ENCODE data around the gene KRT12.
"Not testable (repeated sequence)": the region's sequence is repeated elsewhere in the genome, so short reads cannot be mapped to it uniquely, and the experiment has no call there.

The KRT12 gene

GRCh38 chr17:40883626-40884334 is 16.8 kb upstream of the KRT12 start:
- no peak for DNase-seq

GRCh38 chr17:40883031-40883430 is 16.0 kb upstream of the KRT12 start:
- DNase-seq: no peak

- no peak for DNase-seq
Observed at GRCh38 chr17:40879026-40879425, 12.0 kb upstream of the KRT12 start.

GRCh38 chr17:40878044-40878443 is 11.0 kb upstream of the KRT12 start:
- DNase-seq: no peak

GRCh38 chr17:40873801-40874200 is 6.8 kb upstream of the KRT12 start:
- DNase-seq: no peak

- no peak for DNase-seq
Observed at GRCh38 chr17:40873255-40873654, 6.2 kb upstream of the KRT12 start.

- no peak for DNase-seq
Observed at GRCh38 chr17:40872416-40872815, 5.4 kb upstream of the KRT12 start.

- DNase-seq: no peak
Observed at GRCh38 chr17:40871316-40871715, 4.3 kb upstream of the KRT12 start.

GRCh38 chr17:40870136-40870535 is 3.1 kb upstream of the KRT12 start:
- DNase-seq: no peak

- DNase-seq: no peak
Observed at GRCh38 chr17:40864661-40865390, 2.2 kb downstream of the KRT12 start.

GRCh38 chr17:40862985-40863733 is 3.9 kb downstream of the KRT12 start:
- no peak for DNase-seq

GRCh38 chr17:40859536-40859935 is 7.5 kb downstream of the KRT12 start:
- DNase-seq: no peak

GRCh38 chr17:40858667-40859066 is 8.4 kb downstream of the KRT12 start:
- DNase-seq: not testable (repeated sequence)

- no peak for DNase-seq
Observed at GRCh38 chr17:40857535-40857934, 9.5 kb downstream of the KRT12 start.

- no peak for DNase-seq
Observed at GRCh38 chr17:40854175-40854814, 12.7 kb downstream of the KRT12 start.

- DNase-seq: no peak
Observed at GRCh38 chr17:40852364-40852763, 14.7 kb downstream of the KRT12 start.

GRCh38 chr17:40850293-40850972 is 16.6 kb downstream of the KRT12 start:
- no peak for DNase-seq

- DNase-seq: no peak
Observed at GRCh38 chr17:40849723-40850122, 17.3 kb downstream of the KRT12 start.

GRCh38 chr17:40848583-40849235 is 18.3 kb downstream of the KRT12 start:
- no peak for DNase-seq

- no peak for DNase-seq
Observed at GRCh38 chr17:40846515-40847144, 20.4 kb downstream of the KRT12 start.

- DNase-seq: no peak
Observed at GRCh38 chr17:40844671-40845107, 22.3 kb downstream of the KRT12 start.

GRCh38 chr17:40843242-40843641 is 23.8 kb downstream of the KRT12 start:
- DNase-seq: no peak

All from DMS 273 treated with DMSO at 0.1 percent for 48 hours (cell line).